Germinal center (tissue), 1 donor: ENCODE results near the gene SEC11A.
"Not testable (repeated sequence)": the region's sequence is repeated elsewhere in the genome, so short reads cannot be mapped to it uniquely, and the experiment has no call there.

Source experiments
- DNase-seq: peaks from one replicate; pipeline ENCODE4 v3.0.0; 2012; ENCODE audit warnings: mixed read lengths, low spot score

Gene SEC11A

GRCh38 chr15:84737005-84737404 lies 21.1 kb upstream of the SEC11A start:
- no peak for DNase-seq

GRCh38 chr15:84736375-84736774 lies 20.4 kb upstream of the SEC11A start:
- peak; percentile 45 for DNase-seq

GRCh38 chr15:84735480-84736061 lies 19.6 kb upstream of the SEC11A start:
- peak; percentile 15 for DNase-seq

DNA sequence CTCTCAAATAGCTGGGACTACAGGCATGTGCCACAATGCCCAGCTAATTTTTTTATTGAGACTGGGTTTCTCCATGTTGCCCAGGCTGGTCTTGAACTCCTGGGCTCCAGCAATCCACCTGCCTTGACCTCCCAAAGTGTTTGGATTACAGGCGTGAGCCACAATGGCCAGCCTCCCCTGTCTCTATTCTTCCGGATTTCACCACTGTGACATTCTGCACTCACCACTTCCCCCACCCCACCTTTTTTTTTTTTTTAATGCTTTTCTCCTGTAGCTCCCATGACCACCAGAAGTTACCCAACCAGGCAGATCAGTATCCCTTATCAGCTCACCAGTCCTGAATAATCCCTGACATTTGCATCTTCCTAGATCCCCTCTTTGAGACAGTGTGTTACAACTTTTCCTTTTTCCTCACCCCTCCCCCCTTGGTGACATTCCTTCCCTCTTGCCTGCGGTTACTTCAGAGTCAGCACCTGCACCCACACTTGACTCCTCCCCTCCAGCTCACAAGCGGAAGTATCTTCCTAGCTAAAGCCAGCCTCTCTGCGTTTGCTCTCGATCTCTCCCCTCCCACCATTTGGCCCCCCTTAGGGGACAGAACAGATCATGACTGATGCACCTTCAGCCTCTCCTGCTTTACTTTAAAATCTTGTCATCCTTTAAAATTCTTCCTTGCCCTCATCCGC lies 19.0 kb upstream of the SEC11A start:
- peak; percentile 77 for DNase-seq

- DNase-seq = no peak
These were observed 15.8 kb upstream of the SEC11A start for GRCh38 chr15:84731774-84732173.

DNA sequence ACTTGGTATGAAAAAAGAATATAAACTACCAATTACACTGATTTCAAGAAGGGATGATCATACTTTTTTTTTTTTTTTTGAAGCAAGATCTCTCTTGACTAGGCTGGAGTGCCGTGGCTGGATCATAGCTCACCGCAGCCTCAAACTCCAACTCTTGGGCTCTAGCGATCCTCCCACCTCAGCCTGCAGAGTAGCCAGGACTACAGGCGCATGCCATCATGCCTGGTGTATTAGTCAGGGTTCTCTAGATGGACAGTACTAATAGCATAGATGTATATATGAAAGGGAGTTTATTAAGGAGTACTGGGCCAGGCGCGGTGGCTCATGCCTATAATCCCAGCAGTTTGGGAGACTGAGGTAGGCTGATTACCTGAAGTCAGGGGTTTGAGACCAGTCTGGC lies 11.5 kb upstream of the SEC11A start:
- no peak for DNase-seq

DNA sequence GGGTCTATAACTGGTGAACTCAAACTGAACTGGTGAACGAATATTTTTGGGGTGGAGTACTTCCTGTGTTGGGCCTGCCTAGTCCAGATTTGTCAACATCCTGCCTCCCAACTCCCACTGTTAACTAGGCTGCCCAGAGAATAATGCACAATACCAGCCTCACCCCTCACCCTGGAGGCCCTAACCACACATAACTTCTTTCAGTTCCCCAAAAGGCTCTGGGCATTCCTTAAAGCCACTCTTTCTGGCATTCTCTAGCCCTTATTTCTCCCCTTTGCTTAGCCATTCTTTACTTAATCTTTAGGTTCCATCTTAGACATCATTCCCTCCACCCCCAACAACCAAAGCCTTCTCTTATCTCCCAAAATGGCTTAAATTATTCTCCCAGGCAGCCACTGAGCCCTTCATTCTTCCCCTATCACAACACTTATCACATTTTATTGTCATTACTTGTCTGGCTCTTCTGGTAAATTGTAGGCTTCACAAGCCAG lies 9.1 kb upstream of the SEC11A start:
- peak; percentile 14 for DNase-seq

- no peak for DNase-seq
These were observed 6.7 kb upstream of the SEC11A start for GRCh38 chr15:84722628-84723027.

DNA sequence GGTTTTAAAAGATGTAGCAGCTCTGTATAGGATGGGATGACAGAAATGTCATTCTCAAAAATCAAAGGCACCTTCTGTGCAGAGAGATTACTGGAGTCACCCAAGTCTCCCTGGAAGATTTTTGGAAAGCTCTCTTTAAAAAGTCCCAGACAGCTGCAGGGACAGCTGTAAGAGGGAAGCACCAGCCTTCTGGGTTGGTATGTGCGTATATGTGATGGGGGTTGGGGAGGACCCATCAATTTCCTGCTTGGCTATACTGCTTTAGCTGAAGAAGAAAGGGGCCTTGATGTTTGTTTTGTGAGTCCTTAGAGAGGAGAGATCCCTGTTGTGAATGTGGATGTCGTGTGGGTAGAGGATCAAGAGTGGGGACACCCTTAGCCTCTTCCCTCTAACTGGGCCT lies 5.4 kb upstream of the SEC11A start:
- no peak for DNase-seq

DNA sequence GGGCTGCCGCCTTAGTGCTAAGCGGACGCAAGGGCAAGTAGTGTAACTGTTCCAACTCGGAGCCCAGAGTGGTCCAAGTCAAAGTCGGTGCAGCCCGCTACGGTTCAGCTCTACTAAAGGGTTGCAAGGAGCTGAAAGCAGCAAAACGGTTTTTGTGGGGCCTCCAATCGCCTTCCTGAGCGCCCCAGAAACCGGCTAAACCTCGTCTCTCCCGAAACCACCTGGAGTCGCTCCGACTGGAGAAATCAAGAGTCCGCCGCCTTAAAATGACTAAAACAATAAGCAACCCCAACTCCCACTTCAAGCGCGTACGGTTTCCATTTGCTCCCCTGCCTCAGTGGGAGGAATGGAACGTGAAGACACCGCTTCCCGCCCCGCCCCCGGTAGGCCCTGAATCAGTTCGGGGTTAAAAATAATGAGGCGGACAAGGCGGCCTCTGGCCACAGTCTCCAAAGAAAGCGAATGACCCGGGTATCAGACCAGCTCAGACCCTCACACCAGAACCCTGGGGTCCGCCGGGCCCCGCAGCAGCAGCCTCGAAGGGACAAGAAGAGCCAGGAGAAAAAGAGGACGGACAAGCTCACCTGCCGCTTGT lies 401 bp downstream of the SEC11A start:
- DNase-seq = peak; percentile 14

GRCh38 chr15:84714821-84715220 lies 1.1 kb downstream of the SEC11A start:
- DNase-seq = no peak

- DNase-seq = no peak
These were observed 1.6 kb downstream of the SEC11A start for GRCh38 chr15:84714372-84714771.

- DNase-seq = no peak
These were observed 12.1 kb downstream of the SEC11A start for GRCh38 chr15:84703808-84704207.

GRCh38 chr15:84702961-84703482 lies 12.9 kb downstream of the SEC11A start:
- DNase-seq = no peak

GRCh38 chr15:84699538-84700191 lies 16.3 kb downstream of the SEC11A start:
- DNase-seq = no peak

DNA sequence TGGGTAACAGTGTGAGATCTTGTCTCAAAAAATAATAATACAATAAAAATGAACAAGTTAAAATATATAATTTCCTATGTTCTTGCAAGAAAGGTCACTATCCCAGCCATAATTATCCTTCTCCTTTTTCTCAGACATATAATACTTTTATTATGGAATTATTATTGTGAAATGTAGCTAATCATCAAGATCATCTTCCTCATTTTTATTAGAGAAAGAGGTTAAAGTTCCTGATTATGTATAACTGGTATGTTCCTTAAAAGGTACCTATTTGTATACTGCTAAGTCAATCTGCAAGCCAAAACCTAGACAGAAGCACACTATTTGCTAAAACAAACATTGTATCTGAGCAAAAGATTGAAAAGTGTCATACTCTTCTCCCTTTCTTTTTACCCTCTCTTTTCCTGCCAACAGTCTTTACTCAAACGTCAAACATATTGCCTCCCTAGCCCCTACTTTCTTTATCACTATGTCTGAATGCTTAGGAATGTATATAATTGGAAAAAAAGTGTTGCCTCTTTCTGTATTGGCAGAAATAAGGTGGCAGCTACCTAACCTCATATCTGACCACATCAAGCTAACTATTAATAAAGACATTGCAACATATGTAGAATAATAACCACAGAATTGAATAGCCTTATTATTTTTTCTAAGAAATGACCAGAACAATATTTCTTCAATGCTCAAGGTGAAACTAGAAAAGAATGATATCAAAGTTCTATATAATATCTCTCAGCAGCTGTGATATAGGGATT lies 18.5 kb downstream of the SEC11A start:
- DNase-seq = no peak

GRCh38 chr15:84696757-84697156 lies 19.2 kb downstream of the SEC11A start:
- DNase-seq = no peak

DNA sequence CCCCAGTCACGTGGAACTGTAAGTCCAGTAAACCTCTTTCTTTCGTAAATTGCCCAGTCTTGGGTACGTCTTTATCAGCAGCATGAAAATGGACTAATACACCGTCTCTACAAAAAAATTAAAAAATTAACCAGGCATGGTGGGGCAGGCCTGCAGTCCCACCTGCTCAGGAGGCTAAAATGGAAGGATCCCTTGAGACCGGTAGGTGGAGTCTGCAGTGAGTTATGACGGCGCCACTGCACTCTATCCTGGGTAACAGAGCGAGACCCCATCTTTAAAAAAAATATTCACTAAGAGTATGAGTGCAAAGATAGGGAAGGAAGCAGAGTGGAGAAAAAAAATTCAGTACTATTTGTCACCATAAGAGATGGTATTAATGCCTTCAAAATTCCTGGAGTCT lies 25.6 kb downstream of the SEC11A start:
- DNase-seq = no peak

- no peak for DNase-seq
These were observed 26.1 kb downstream of the SEC11A start for GRCh38 chr15:84689858-84690257.

GRCh38 chr15:84686446-84686845 lies 29.5 kb downstream of the SEC11A start:
- not testable (repeated sequence) for DNase-seq

- DNase-seq = no peak
These were observed 30.6 kb downstream of the SEC11A start for GRCh38 chr15:84685304-84685703.

- DNase-seq = no peak
These were observed 31.8 kb downstream of the SEC11A start for GRCh38 chr15:84684092-84684491.
